Fibroblast of pulmonary artery (primary cell): Measurements from ENCODE around the gene CHRNA4.

Source experiments
- DNase-seq: peaks from one replicate; pipeline ENCODE4 v3.0.0-alpha.2; 2010; ENCODE audit warnings: low read depth
- H3K4me3 ChIP-seq: replicated peaks from 2 replicates; pipeline ENCODE4 v1.5.1; 2011; ENCODE audit warnings: low read depth, mild to moderate bottlenecking, control low read depth, low read length, moderate library complexity
- CTCF ChIP-seq: IDR thresholded peaks from 2 replicates; pipeline ENCODE4 v1.5.1; 2011; ENCODE audit warnings: mild to moderate bottlenecking, control low read depth, low read length, inconsistent platforms; ENCODE audit errors: missing control alignments

Gene CHRNA4

DNA sequence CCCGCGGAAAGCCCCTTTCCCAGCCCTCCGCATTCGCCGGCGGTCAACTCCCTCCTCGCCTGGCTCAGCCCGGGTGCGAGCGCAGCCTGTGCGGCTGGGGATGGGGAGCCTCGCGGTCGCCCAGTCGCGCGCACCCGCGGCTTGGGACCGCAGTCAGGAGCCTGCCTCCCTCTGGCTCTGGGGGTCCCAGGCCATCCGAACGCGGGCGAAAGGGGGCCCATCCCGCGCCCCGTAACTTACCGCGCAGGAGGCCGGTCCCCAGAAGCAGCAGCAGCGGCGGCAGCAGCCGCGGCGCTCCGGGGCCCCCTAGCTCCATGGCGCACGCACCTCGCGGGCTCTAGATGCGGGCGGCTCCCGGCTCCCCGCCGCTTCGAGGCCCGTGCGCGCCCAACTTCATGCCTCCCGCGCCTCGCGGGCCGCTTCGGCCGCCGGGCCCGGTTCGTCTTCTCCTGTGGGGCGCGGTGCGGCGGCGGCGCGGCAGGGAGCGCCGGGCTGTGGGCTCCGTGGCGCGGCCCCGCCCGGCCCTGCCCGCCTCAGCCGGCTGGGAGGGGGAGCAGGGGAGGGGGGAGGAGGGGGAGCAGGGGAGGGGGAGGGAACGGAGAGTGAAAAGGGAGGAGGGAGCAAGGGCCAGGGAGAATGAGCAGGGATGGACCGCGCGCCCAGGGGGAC, at the start of gene CHRNA4:
TSS of gene CHRNA4 (minus strand) at position 500 of the 669 bp plus-strand sequence. CDS start at position 316, 184 bp downstream.
- DNase-seq: no peak
- TF ChIP-seq CTCF: no peak
- H3K4me3 ChIP-seq: no peak within 1 kb of the TSS

GRCh38 chr20:63409834-63410435, 48.8 kb upstream of the CHRNA4 start:
- DNase-seq: no peak
- TF ChIP-seq CTCF: no peak
- no peak overlapping the region for H3K4me3 ChIP-seq

- no peak for TF ChIP-seq CTCF
- H3K4me3 ChIP-seq: no peak overlapping the region
- DNase-seq: no peak
Observed at GRCh38 chr20:63409066-63409833, 48.1 kb upstream of the CHRNA4 start.

- TF ChIP-seq CTCF: no peak
- no peak overlapping the region for H3K4me3 ChIP-seq
- DNase-seq: no peak
Observed at GRCh38 chr20:63408684-63409046, 47.5 kb upstream of the CHRNA4 start.

- no peak for TF ChIP-seq CTCF
Observed at GRCh38 chr20:63407928-63408683, 47.0 kb upstream of the CHRNA4 start.

GRCh38 chr20:63406617-63407245, 45.6 kb upstream of the CHRNA4 start:
- no peak for DNase-seq
- no peak for TF ChIP-seq CTCF
- no peak overlapping the region for H3K4me3 ChIP-seq

More at GRCh38 chr20:63407928-63408683, 47.0 kb upstream of the CHRNA4 start:
- H3K4me3 ChIP-seq: no peak overlapping the region
- no peak for DNase-seq
